Kidney epithelial cell (primary cell): ENCODE data around the gene SOX1. TPM values are rescaled to one million over a fixed set of nuclear protein-coding genes. Genes with fewer than 3 reads are reported as not detected.

ENCODE experiments used
- DNase-seq: peaks from one replicate; pipeline ENCODE4 v3.0.0-alpha.2; 2010; ENCODE audit warnings: low read depth
- H3K27me3 ChIP-seq: 2 replicates; pipeline ENCODE4 v1.6.0; 2011; ENCODE audit warnings: low read length; ENCODE audit not compliant: control insufficient read depth, insufficient read depth
- H3K36me3 ChIP-seq: 2 replicates; pipeline ENCODE4 v1.5.1; 2011; ENCODE audit warnings: low read length; ENCODE audit not compliant: control insufficient read depth, insufficient read depth
- H3K4me3 ChIP-seq: 2 replicates; pipeline ENCODE4 v1.5.1; 2011; ENCODE audit warnings: low read depth, mild to moderate bottlenecking, control low read depth, low read length
- total RNA-seq: library from RNA; depleted of rRNA; stranded (reverse); fragments of >200 nt; gene quantifications from 2 replicates; pipeline ENCODE4 v1.2.3, GENCODE V29; 2015
- TF ChIP-seq, protein P1 (sequence below): IDR thresholded peaks from 2 replicates; pipeline ENCODE4 v1.5.1; 2011; ENCODE audit warnings: mild to moderate bottlenecking, moderate library complexity, low read length, control low read depth, inconsistent platforms; ENCODE audit not compliant: insufficient read depth, poor library complexity, severe bottlenecking

SOX1 gene
- total RNA-seq, 1 donor from 2014 or later, result not detected

DNA sequence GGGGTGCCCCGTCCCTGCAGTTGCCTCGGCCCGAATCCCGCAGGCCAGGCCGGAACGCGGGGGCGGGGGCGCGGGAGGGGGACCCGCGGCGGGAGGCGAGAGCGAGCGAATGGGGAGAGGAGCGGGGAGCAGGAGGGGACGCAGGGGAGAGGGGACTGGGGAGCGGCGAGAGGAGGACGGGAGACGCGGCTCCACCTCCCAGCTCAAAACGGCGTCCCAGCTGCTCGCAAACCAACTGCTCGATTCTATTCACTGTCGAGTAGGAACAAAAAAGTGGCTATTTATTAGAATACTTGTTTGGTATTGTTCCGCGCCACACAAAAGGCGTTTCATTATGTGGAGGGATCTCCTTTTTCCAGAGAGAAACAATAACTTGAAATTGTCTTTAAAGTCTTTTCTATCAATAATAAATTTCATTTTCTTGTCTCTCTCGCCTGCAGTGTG is 10.6 kb upstream of the SOX1 start:
- TF ChIP-seq, protein P1, sequence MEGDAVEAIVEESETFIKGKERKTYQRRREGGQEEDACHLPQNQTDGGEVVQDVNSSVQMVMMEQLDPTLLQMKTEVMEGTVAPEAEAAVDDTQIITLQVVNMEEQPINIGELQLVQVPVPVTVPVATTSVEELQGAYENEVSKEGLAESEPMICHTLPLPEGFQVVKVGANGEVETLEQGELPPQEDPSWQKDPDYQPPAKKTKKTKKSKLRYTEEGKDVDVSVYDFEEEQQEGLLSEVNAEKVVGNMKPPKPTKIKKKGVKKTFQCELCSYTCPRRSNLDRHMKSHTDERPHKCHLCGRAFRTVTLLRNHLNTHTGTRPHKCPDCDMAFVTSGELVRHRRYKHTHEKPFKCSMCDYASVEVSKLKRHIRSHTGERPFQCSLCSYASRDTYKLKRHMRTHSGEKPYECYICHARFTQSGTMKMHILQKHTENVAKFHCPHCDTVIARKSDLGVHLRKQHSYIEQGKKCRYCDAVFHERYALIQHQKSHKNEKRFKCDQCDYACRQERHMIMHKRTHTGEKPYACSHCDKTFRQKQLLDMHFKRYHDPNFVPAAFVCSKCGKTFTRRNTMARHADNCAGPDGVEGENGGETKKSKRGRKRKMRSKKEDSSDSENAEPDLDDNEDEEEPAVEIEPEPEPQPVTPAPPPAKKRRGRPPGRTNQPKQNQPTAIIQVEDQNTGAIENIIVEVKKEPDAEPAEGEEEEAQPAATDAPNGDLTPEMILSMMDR, result no peak
- no peak for DNase-seq
- H3K4me3 ChIP-seq, result no peak overlapping the region
- peaks cover 85% of the 10 kb centered on the region for H3K27me3 ChIP-seq
- no peaks in the 10 kb centered on the region for H3K36me3 ChIP-seq

DNA sequence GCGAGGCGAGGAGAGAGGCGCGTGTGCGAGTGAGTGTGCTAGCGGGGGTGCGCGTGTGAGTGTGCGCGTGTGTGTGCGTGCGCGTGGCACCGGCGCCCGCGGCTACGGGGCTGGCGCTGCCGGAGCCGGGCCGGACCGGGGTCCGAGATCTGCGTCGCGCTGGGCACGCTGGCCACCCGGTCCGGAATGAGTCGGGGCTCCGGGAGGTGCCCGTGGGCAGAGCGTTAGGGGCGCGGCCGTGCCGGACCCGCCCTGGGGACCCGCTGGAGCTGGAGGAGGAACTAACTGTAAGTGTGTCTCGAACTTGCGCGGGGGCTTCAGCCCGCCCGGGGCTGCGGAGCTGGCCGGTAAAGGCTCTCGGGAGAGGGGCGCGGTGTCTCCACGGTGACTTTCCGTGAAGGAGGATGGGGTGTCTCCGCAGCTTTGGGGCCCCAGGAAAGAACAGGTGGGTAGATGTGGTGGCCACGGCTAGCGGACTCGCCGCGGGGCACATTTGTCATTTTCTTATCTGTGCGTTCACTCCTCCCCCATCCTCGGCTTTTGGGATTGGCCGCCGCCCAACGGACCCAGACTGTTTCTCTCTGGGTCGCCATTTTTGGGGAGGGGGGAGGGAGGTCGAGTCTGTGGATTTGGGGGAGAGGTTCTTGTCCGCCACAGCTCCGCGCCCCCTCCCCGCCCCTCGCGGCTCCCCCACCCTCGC is 10.1 kb upstream of the SOX1 start:
- no peaks in the 10 kb centered on the region for H3K36me3 ChIP-seq
- peaks cover 90% of the 10 kb centered on the region for H3K27me3 ChIP-seq
- no peak overlapping the region for H3K4me3 ChIP-seq
- TF ChIP-seq, protein P1, result no peak
- DNase-seq, result no peak

DNA sequence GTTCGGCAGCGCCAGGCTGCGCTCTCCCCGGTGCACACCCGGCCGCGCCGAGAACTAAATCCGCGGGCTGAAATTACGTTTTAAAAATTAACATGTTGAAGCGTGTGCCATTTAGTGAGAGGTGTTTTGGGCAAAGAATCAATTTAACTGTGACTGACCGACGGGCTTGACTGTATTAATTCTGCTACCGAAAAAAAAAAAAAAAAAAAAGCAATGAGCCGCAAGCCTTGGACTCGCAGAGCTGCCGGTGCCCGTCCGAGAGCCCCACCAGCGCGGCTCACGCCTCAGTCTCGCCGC is 9.6 kb upstream of the SOX1 start:
- Histone ChIP-seq H3K27me3 (peaks cover 90% of the 10 kb centered on the region), H3K4me3 (no peak overlapping the region), H3K36me3 (no peaks in the 10 kb centered on the region)
- TF ChIP-seq, protein P1, result no peak
- no peak for DNase-seq

DNA sequence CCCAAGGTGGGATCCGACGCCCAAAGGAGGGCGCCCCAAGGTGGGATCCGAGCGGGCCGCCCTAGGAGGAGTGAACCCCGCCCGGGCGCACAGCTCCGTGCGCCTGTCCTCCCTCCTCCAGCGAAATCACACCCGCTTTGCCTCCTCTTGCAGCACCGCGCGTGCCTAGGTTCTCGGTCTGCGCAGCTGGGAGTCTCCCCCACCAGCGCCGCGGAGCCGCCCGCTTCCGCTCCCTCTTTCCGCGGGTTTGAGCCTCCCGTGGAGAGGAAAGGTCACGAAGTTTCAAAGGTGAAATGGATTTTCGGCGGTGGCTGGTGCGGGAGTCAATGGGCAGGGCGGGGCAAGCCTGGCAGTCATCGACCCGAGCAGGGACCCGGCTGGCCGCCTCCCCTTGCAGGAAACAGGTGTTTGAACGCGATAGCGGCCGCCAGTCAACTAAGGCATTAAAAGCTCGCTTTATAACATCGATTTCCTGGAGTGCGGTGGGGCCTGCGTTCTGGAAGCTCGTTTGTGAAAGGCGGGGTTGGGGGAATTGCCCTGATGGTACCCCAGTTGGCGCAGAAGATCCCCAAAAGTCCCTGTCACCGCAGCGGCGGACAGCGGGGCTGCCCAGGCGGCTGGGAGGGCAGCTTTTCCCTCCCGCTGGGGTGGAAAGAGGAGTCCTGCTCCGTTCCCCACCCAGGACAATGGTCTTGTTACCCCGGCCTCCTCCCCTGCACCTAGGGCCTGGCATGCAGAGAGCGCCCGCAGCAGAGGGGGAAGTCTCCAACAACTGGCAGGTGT is 9.0 kb upstream of the SOX1 start:
- no peak for DNase-seq
- TF ChIP-seq, protein P1, result no peak
- Histone ChIP-seq H3K4me3 (no peak overlapping the region), H3K36me3 (no peaks in the 10 kb centered on the region), H3K27me3 (peaks cover 95% of the 10 kb centered on the region)

DNA sequence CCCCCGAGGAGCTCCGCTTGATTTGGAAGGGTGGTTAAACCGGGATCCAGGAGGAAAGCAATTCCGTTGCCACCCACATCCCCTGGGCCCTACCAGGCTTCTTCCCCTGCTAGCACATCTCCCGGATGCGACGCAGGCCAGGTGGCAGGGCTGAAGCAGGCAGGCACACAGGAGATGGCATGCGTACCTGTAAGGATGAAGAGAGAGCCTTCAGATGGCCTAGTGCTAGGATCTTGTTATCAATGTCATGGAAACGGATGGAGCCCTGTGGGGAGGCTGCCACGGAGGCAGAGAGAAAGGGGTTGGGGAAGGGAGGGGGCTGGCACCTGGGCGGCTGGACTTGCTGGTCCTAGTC is 8.5 kb upstream of the SOX1 start:
- no peak for DNase-seq
- no peak overlapping the region for H3K4me3 ChIP-seq
- H3K27me3 ChIP-seq, result peaks cover 95% of the 10 kb centered on the region
- H3K36me3 ChIP-seq, result no peaks in the 10 kb centered on the region
- TF ChIP-seq, protein P1, result no peak

DNA sequence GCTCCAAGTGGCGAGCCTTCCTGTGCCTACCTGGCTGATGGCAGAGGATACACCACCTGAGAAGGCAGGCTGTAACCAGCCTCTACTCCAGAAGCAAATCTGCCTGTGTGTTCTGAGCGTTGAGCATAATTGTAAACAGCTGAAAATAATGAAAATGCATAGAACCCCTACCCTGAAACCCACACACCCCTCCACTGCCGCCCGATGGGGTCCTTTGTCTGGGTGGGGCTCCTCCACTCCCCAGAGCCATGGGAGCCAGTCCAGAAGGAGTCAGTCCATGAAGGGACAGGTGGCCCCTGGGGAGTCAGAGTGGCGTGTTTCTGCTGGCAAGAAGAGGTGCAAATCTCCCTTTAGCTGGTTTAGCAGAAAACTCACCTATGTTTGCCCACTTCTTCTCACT is 8.0 kb upstream of the SOX1 start:
- Histone ChIP-seq H3K27me3 (peaks cover 95% of the 10 kb centered on the region), H3K36me3 (no peaks in the 10 kb centered on the region), H3K4me3 (no peak overlapping the region)
- no peak for DNase-seq
- TF ChIP-seq, protein P1, result no peak
